Bronchial epithelial cell (primary cell): Measurements from ENCODE around the gene EPS8L3. TPM values are rescaled to one million over a fixed set of nuclear protein-coding genes. Genes with fewer than 3 reads are reported as not detected.

ENCODE experiments used
- DNase-seq: peaks from one replicate; pipeline ENCODE4 v3.0.0-alpha.2; 2010; ENCODE audit warnings: low read depth
- FAIRE-seq: peaks from 2 replicates; lab custom pipeline; 2011; peaks lifted over from hg19 to GRCh38; lab: Jason Lieb, UNC
- H3K27me3 ChIP-seq: 2 replicates; pipeline ENCODE4 v1.5.1; 2011; ENCODE audit warnings: low read length; ENCODE audit not compliant: control insufficient read depth, insufficient read depth
- H3K36me3 ChIP-seq: 2 replicates; pipeline ENCODE4 v1.5.1; 2011; ENCODE audit warnings: low read length; ENCODE audit not compliant: control insufficient read depth, insufficient read depth
- H3K4me3 ChIP-seq: 2 replicates; pipeline ENCODE4 v1.5.1; 2011; ENCODE audit warnings: mild to moderate bottlenecking, low read depth, low read length, control low read depth
- total RNA-seq: library from RNA; depleted of rRNA; stranded (reverse); fragments of >200 nt; gene quantifications from 2 replicates; pipeline ENCODE4 v1.2.1, GENCODE V29; 2014
- TF ChIP-seq, protein P1 (sequence below): IDR thresholded peaks from 2 replicates; pipeline ENCODE4 v1.5.1; 2011; ENCODE audit warnings: mild to moderate bottlenecking, moderate library complexity, low read length, control low read depth, inconsistent platforms; ENCODE audit not compliant: insufficient read depth, severe bottlenecking

EPS8L3 gene
- total RNA-seq, 1 donor from 2014 or later: not detected

DNA sequence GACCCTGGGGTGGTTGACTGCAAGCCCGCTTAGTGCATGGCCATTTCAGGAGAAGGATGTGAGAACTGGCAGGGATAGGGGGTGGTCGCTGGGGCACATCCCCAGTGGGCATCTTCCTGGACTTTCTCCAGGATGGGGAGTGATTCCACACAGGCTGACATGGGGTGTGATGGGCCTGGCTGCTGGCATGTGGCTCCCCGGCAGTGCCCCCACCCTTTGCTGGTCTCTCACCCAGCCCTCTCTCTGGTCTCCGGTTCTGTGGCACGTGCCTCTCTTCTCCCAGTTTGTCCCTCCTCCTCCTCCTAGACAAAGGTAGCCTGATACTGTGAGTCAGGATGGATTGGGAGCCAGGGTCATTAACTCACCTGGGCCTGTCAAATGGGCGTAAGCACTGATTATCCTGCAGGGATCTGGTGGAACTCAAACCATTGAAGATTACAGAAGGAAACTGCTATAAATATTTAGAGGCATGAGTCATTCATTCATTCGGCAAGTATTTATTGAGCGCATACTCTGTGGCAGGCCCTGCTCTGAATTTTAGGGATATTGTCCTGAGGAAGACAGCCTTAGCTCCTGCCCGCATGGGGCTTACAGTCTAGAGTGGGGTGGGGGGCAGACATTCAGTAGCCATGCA, 23.6 kb upstream of the EPS8L3 start:
- no peaks in the 10 kb centered on the region for H3K36me3 ChIP-seq
- FAIRE-seq (no peak), DNase-seq (peak; percentile 72)
- no peak overlapping the region for H3K4me3 ChIP-seq
- TF ChIP-seq, protein P1, sequence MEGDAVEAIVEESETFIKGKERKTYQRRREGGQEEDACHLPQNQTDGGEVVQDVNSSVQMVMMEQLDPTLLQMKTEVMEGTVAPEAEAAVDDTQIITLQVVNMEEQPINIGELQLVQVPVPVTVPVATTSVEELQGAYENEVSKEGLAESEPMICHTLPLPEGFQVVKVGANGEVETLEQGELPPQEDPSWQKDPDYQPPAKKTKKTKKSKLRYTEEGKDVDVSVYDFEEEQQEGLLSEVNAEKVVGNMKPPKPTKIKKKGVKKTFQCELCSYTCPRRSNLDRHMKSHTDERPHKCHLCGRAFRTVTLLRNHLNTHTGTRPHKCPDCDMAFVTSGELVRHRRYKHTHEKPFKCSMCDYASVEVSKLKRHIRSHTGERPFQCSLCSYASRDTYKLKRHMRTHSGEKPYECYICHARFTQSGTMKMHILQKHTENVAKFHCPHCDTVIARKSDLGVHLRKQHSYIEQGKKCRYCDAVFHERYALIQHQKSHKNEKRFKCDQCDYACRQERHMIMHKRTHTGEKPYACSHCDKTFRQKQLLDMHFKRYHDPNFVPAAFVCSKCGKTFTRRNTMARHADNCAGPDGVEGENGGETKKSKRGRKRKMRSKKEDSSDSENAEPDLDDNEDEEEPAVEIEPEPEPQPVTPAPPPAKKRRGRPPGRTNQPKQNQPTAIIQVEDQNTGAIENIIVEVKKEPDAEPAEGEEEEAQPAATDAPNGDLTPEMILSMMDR: no peak
- H3K27me3 ChIP-seq: no peaks in the 10 kb centered on the region

DNA sequence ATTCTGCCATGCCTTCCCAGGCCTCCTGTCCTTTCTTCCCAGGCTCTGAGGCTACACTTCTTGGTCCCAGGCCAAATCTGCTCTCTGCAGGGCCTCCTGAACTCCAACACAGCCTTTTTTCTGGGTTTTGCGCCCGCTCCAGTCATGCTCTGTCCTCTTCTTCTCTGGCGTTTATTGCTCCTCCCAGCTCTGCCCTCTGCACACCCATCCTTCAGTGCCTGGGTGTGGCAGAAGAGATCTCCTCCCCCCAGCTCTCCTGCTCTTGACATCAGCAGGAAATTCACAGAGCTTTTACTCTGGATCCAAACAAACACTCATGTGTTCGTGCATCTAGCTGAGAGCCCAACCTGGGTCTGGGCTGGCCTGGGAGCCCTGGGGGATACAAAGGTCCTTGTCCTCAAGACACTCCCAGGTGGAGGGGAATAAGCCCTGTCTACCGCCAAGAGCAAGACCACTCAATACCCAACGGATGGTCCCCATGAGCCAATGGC, 22.9 kb upstream of the EPS8L3 start:
- peak; percentile 61 for DNase-seq
- TF ChIP-seq, protein P1: no peak
- FAIRE-seq: no peak
- H3K36me3 ChIP-seq: no peaks in the 10 kb centered on the region
- no peak overlapping the region for H3K4me3 ChIP-seq
- H3K27me3 ChIP-seq: no peaks in the 10 kb centered on the region

DNA sequence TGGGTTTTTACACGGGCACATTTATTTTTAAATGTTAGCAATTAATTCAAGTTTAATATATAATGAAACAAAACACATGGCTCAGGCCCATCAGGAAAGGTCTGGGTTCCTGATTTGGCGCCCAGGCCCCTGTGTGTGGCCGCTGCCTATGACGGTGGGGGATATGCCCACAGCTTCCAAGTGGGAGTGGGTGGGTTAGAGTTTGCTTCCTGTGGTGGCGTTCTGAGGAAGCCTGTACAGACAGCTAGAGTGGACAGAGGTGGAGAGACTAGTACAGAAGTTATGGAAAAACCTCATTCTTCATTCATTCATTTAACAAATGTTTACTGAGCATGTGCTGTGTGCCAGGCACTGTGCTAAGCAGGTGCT, 22.4 kb upstream of the EPS8L3 start:
- Histone ChIP-seq H3K36me3 (no peaks in the 10 kb centered on the region), H3K4me3 (no peak overlapping the region), H3K27me3 (no peaks in the 10 kb centered on the region)
- TF ChIP-seq, protein P1: no peak
- no peak for FAIRE-seq
- no peak for DNase-seq

DNA sequence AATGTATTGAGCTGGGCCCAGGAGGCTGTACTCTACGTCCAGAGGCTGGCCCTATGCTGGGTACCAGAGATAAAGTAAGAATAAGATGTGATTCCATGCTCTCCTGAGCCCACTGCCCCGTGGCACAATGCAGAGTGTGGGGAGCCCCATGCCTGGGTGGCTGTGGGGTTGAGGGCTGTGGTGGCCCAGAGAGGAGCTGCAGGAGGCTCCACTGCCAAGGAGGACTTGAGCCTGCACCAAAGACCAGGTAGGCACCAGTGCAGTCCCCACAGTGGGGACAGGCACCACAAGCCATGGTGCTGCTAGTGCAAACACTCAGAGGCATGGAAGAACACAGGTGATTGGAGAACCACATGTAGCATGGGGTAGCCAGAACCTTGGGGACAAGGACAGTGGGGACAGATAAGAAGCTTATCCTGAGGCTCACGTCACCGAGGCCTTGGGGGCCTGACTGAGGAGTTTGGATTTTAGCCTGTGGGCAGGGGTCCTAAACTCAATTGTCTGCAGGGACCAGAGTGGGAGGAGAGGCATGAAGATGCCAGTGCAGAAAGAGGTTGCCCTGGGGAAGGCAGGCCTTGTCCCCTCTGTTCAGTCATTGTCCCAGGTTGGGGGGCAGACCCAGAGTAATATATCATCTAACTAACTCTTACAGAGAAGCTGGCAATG, 21.9 kb upstream of the EPS8L3 start:
- FAIRE-seq (no peak), DNase-seq (no peak)
- H3K4me3 ChIP-seq: no peak overlapping the region
- no peaks in the 10 kb centered on the region for H3K27me3 ChIP-seq
- TF ChIP-seq, protein P1: no peak
- no peaks in the 10 kb centered on the region for H3K36me3 ChIP-seq

DNA sequence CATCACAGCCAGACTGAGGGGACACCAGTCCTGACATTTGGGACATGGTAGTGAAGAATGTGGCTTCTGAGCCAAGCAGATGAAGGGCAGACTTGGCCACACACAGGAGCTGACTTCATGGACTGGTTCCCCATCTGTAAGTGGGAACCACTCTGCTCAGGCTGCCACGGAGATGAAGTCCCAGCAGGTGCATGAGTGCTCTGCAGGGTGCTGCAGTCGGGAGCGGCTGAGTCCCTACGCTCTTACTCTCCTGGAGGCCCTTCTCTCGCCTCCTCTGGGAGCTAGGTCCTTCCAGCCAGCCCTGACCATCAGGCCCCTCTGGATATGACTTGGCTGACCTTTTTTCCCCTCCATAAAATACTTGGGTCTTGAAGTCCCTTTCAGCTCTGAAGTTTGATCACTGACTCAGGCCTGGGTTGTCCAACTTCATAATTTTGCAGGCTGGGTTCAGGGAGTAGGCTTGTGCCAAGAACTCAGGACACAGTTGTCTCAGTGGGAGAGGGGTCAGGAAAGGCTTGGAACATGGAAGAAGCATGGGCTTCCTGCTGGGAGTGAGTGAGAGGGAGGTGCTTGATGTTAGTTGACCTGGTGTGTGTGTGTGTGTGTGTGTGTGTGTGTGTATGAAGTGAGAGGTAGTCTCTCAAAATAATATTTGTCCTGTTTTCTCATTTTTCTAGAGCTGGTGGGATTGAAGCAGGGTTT, 21.0 kb upstream of the EPS8L3 start:
- no peaks in the 10 kb centered on the region for H3K36me3 ChIP-seq
- TF ChIP-seq, protein P1: no peak
- H3K27me3 ChIP-seq: no peaks in the 10 kb centered on the region
- no peak overlapping the region for H3K4me3 ChIP-seq
- no peak for FAIRE-seq
- DNase-seq: no peak
